HepG2 (cell line): Measurements from ENCODE around the gene DUSP5. TPM values are rescaled to one million over a fixed set of nuclear protein-coding genes. Genes with fewer than 3 reads are reported as not detected.

Experiments used
- ATAC-seq: fragments of 200-7000 bp; cut with Tn5 transposase; 3 replicates; pipeline ENCODE4 v1.9.1; 2020; ENCODE audit warnings: mild to moderate bottlenecking, moderate library complexity
- BruUV-seq: library from RNA; stranded (reverse); fragments of 400-500 nt; replicated peaks from 2 replicates; lab custom pipeline; 2021; lab: Mats Ljungman, UMichigan
- CTCF ChIA-PET: fragments of 300-600 bp; formaldehyde crosslinking; extraction: SDS; loops from one replicate; lab custom pipeline; 2021; ENCODE audit warnings: low total read pairs, inconsistent platforms, low intra/inter-chr PET ratio; lab: Yijun Ruan, JAX
- POLR2A ChIA-PET: fragments of 350-600 bp; sonication (Branson Sonifier 250); formaldehyde crosslinking; loops from one replicate; lab custom pipeline; 2020; ENCODE audit warnings: antibody characterized with exemption, inconsistent platforms; lab: Yijun Ruan, JAX
- DNase-seq: peaks from one replicate; pipeline ENCODE4 v3.0.0-alpha.2; 2015; ENCODE audit warnings: low spot score
- FAIRE-seq: peaks from 3 replicates; lab custom pipeline; 2011; peaks lifted over from hg19 to GRCh38; lab: Jason Lieb, UNC
- H2AFZ ChIP-seq: one replicate; pipeline ENCODE4 v1.6.1; 2011; ENCODE audit warnings: low read length, inconsistent platforms
- H3K27ac ChIP-seq: fragments of 300-600 bp; 3 replicates; pipeline ENCODE4 v1.8.0; 2011; ENCODE audit warnings: mixed run types, mild to moderate bottlenecking, mixed read lengths, low read length, inconsistent platforms; ENCODE audit not compliant: insufficient read depth; ENCODE audit errors: extremely low read length
- H3K27me3 ChIP-seq, 2 experiments: fragments of 200-600 bp in 1 of 2; 2 replicates in 1 of 2; 3 replicates in 1 of 2; pipeline versions ENCODE4 v1.6.0 to v1.8.0; 2011; ENCODE audit warnings: low read length in 2 of 2, mild to moderate bottlenecking in 2 of 2, moderate library complexity in 2 of 2, inconsistent platforms in 1 of 2; ENCODE audit not compliant: insufficient read depth in 2 of 2, control insufficient read depth in 1 of 2
- H3K36me3 ChIP-seq, 2 experiments: fragments of 200-600 bp in 1 of 2; replicated peaks in 1 of 2; 2 replicates in 1 of 2; 3 replicates in 1 of 2; pipeline versions ENCODE4 v1.5.1 to v1.8.0; 2011; ENCODE audit warnings: low read length in 2 of 2, inconsistent platforms in 1 of 2; ENCODE audit not compliant: insufficient read depth in 2 of 2, control insufficient read depth in 1 of 2
- H3K4me1 ChIP-seq: 2 replicates; pipeline ENCODE4 v1.5.1; 2012; ENCODE audit warnings: low read length, inconsistent platforms; ENCODE audit not compliant: insufficient read depth
- H3K4me2 ChIP-seq: 2 replicates; pipeline ENCODE4 v1.6.0; 2011; ENCODE audit warnings: low read depth, low read length, inconsistent platforms
- H3K4me3 ChIP-seq, 3 experiments: fragments of 200-600 bp in 1 of 3; sonication (generic), shearing (Covaris generic) in 1 of 3; replicated peaks in 1 of 3; 2 replicates each; pipeline ENCODE4 v1.5.1; 2011 to 2016; ENCODE audit warnings: low read length in 3 of 3, inconsistent platforms in 2 of 3, low read depth in 2 of 3, mild to moderate bottlenecking in 2 of 3, control low read depth in 1 of 3, mixed read lengths in 1 of 3; ENCODE audit not compliant: insufficient read depth in 1 of 3
- H3K79me2 ChIP-seq: one replicate; pipeline ENCODE4 v1.6.1; 2011; ENCODE audit warnings: low read length, inconsistent platforms; ENCODE audit not compliant: insufficient read depth
- H3K9ac ChIP-seq: 2 replicates; pipeline ENCODE4 v1.6.0; 2011; ENCODE audit warnings: mild to moderate bottlenecking, low read depth, low read length, inconsistent platforms; ENCODE audit not compliant: insufficient read depth
- H3K9me3 ChIP-seq: 2 replicates; pipeline ENCODE4 v1.5.1; 2012; ENCODE audit warnings: mild to moderate bottlenecking, low read length
- H4K20me1 ChIP-seq: 2 replicates; pipeline ENCODE4 v1.6.0; 2011; ENCODE audit warnings: inconsistent platforms, mild to moderate bottlenecking, low read length, moderate library complexity; ENCODE audit not compliant: insufficient read depth
- BORCS8-MEF2B ChIP-seq: sonication (generic); formaldehyde crosslinking; IDR thresholded peaks from 2 replicates; pipeline ENCODE4 v1.8.0; 2022; ENCODE audit warnings: mild to moderate bottlenecking, missing genetic modification reagents
- FOXC1 ChIP-seq: sonication (generic); formaldehyde crosslinking; IDR thresholded peaks from 2 replicates; pipeline ENCODE4 v1.8.0; 2022; ENCODE audit warnings: mild to moderate bottlenecking, missing genetic modification reagents, borderline replicate concordance
- FOXO1 ChIP-seq: sonication (generic); formaldehyde crosslinking; IDR thresholded peaks from 2 replicates; pipeline ENCODE4 v1.4.0; 2020; ENCODE audit warnings: missing genetic modification reagents
- HBP1 ChIP-seq: IDR thresholded peaks from 2 replicates; pipeline ENCODE4 v1.6.1; 2016; ENCODE audit warnings: low read depth, control low read depth
- ZBTB21 ChIP-seq: sonication (generic); formaldehyde crosslinking; IDR thresholded peaks from 2 replicates; pipeline ENCODE4 v1.4.0; 2020; ENCODE audit warnings: missing genetic modification reagents
- WGBS: methylation state at CpG from one replicate; pipeline ENCODE4 v1.1.6; 2017; ENCODE audit warnings: low lambda C conversion rate; 5-methylcytosine and 5-hydroxymethylcytosine counted together
- in situ Hi-C: cut with HindIII; loops from 2 replicates; pipeline ENCODE4 v1.10.0; 2017; ENCODE audit warnings: low pct_unique_long_range_greater_than_20kb; ENCODE audit not compliant: extremely low pct_ligation_motif_present
- intact Hi-C: fragments of 100-400 bp; cut with micrococcal nuclease; formaldehyde crosslinking; loops from one replicate; pipeline ENCODE4 v1.10.0; 2022; ENCODE audit not compliant: unreplicated experiment
- polyA plus RNA-seq, 8 experiments: library from polyadenylated mRNA; depleted of rRNA in 3 of 8; stranded (reverse) in 7 of 8; unstranded in 1 of 8; fragments of >200 nt; fragmentation: Illumina TruSeq in 4 of 8; extraction: Trizol in 4 of 8; gene quantifications; 2 replicates each; pipeline versions ENCODE4 v1.2.1 to v1.2.3, GENCODE V29; 2011 to 2016; ENCODE audit warnings: low read depth in 4 of 8, missing spikeins in 1 of 8, mixed read lengths in 1 of 8; ENCODE audit not compliant: insufficient read depth in 1 of 8
- total RNA-seq, 5 experiments: library from RNA; depleted of rRNA; stranded (reverse); fragments of >200 nt; fragmentation: Illumina TruSeq; extraction: Trizol; gene quantifications; 2 replicates each; pipeline ENCODE4 v1.2.3, GENCODE V29; 2016; ENCODE audit warnings: low read depth in 1 of 5
- TF ChIP-seq, protein P1 (sequence below): sonication (generic); formaldehyde crosslinking; IDR thresholded peaks from 2 replicates; pipeline ENCODE4 v1.4.0; 2020; ENCODE audit warnings: missing genetic modification reagents, borderline replicate concordance
- TF ChIP-seq, protein P2 (sequence below): fragments of 450-650 bp; IDR thresholded peaks from 2 replicates; pipeline ENCODE4 v1.6.1; 2016

The DUSP5 gene
- total and polyA plus RNA-seq, 2 of the 13 experiments (the other 11 are each of a cell fraction or from before 2014, with no cell fraction given) = 1.4 to 3.7 TPM

- TF ChIP-seq, protein P1, sequence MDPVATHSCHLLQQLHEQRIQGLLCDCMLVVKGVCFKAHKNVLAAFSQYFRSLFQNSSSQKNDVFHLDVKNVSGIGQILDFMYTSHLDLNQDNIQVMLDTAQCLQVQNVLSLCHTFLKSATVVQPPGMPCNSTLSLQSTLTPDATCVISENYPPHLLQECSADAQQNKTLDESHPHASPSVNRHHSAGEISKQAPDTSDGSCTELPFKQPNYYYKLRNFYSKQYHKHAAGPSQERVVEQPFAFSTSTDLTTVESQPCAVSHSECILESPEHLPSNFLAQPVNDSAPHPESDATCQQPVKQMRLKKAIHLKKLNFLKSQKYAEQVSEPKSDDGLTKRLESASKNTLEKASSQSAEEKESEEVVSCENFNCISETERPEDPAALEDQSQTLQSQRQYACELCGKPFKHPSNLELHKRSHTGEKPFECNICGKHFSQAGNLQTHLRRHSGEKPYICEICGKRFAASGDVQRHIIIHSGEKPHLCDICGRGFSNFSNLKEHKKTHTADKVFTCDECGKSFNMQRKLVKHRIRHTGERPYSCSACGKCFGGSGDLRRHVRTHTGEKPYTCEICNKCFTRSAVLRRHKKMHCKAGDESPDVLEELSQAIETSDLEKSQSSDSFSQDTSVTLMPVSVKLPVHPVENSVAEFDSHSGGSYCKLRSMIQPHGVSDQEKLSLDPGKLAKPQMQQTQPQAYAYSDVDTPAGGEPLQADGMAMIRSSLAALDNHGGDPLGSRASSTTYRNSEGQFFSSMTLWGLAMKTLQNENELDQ = no peak
- TF ChIP-seq ZBTB21 (no peak), HBP1 (CRISPR knock-in tag) (no peak), FOXC1 (CRISPR knock-in tag) (no peak), BORCS8-MEF2B (CRISPR knock-in tag) (no peak)
- TF ChIP-seq, all 625 proteins: peak for 0
These were observed 9.6 kb downstream of the DUSP5 start (continued) for GRCh38 chr10:110507346-110507745.

- CTCF ChIA-PET = no interaction called here
- intact Hi-C loops (no loop called here), in situ Hi-C loops (no loop called here)
- no peak overlapping the region for H3K9ac ChIP-seq
- peaks cover 0 to 1% of the 10 kb centered on the region in 2 experiments; a peak in 1 of 5 replicates for H3K36me3 ChIP-seq
- H2AFZ ChIP-seq = no peak overlapping the region
- DNase-seq = no peak
- FAIRE-seq = no peak
- H3K27ac ChIP-seq = no peak overlapping the region
- H4K20me1 ChIP-seq = no peaks in the 10 kb centered on the region
- no peak for TF ChIP-seq FOXO1 (CRISPR knock-in tag)
- TF ChIP-seq, protein P2, sequence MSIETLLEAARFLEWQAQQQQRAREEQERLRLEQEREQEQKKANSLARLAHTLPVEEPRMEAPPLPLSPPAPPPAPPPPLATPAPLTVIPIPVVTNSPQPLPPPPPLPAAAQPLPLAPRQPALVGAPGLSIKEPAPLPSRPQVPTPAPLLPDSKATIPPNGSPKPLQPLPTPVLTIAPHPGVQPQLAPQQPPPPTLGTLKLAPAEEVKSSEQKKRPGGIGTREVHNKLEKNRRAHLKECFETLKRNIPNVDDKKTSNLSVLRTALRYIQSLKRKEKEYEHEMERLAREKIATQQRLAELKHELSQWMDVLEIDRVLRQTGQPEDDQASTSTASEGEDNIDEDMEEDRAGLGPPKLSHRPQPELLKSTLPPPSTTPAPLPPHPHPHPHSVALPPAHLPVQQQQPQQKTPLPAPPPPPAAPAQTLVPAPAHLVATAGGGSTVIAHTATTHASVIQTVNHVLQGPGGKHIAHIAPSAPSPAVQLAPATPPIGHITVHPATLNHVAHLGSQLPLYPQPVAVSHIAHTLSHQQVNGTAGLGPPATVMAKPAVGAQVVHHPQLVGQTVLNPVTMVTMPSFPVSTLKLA = peak; percentile 71
- POLR2A ChIA-PET = no interaction called here
- ATAC-seq = no peak
- H3K79me2 ChIP-seq = no peaks in the 10 kb centered on the region
- no peaks in the 10 kb centered on the region for H3K27me3 ChIP-seq
- WGBS = 84% methylated on average over 9 of the region's 9 CpGs
- H3K9me3 ChIP-seq = no peaks in the 10 kb centered on the region
- H3K4me2 ChIP-seq = no peak overlapping the region
- peaks cover 15% of the 10 kb centered on the region for H3K4me1 ChIP-seq
- no peak overlapping the region for H3K4me3 ChIP-seq
- no TSS peak for BruUV-seq
These were observed 10.6 kb downstream of the DUSP5 start for GRCh38 chr10:110508159-110508788.
